ENCODE results near the gene MYOF.

MYOF gene

GRCh38 chr10:93482145-93482834 is at the start of gene MYOF:
Gene MYOF, minus strand, starts transcription at chr10:93482334. Its CDS starts 140 bp downstream, at chr10:93482194.
- Mint-ChIP-seq H3K4me3 (peak within 1 kb of the TSS; percentile 98), H3K27ac (peak within 1 kb of the TSS; percentile 98), H3K36me3 (ENCODE audit: low read depth) (no peaks in the 10 kb centered on the region)

GRCh38 chr10:93518531-93518930 is 36.4 kb upstream of the MYOF start:
- H3K4me3 Mint-ChIP-seq: no peak overlapping the region
- no peaks in the 10 kb centered on the region for H3K9me3 Mint-ChIP-seq
- H3K36me3 Mint-ChIP-seq (ENCODE audit: low read depth): peaks cover 64% of the 10 kb centered on the region
- no peak overlapping the region for H3K27ac Mint-ChIP-seq
- no peaks in the 10 kb centered on the region for H3K4me1 Mint-ChIP-seq (ENCODE audit: low read depth)
- no peaks in the 10 kb centered on the region for H3K27me3 Mint-ChIP-seq

More at GRCh38 chr10:93482145-93482834, at the start of gene MYOF:
- Mint-ChIP-seq H3K27me3 (peaks cover 26% of the 10 kb centered on the region), H3K4me1 (ENCODE audit: low read depth) (peaks cover 27% of the 10 kb centered on the region), H3K9me3 (no peaks in the 10 kb centered on the region)

- Mint-ChIP-seq H3K9me3 (no peaks in the 10 kb centered on the region), H3K36me3 (ENCODE audit: low read depth) (peaks cover 57% of the 10 kb centered on the region), H3K27ac (no peak overlapping the region), H3K4me1 (ENCODE audit: low read depth) (no peaks in the 10 kb centered on the region), H3K27me3 (no peaks in the 10 kb centered on the region), H3K4me3 (no peak overlapping the region)
These were observed 33.9 kb upstream of the MYOF start for GRCh38 chr10:93516006-93516380.

GRCh38 chr10:93515071-93516005 is 33.2 kb upstream of the MYOF start:
- no peaks in the 10 kb centered on the region for H3K9me3 Mint-ChIP-seq
- H3K4me1 Mint-ChIP-seq (ENCODE audit: low read depth): no peaks in the 10 kb centered on the region
- H3K36me3 Mint-ChIP-seq (ENCODE audit: low read depth): peaks cover 55% of the 10 kb centered on the region
- no peaks in the 10 kb centered on the region for H3K27me3 Mint-ChIP-seq
- H3K27ac Mint-ChIP-seq: peak overlapping the region; percentile 15
- H3K4me3 Mint-ChIP-seq: no peak overlapping the region

GRCh38 chr10:93514521-93514920 is 32.4 kb upstream of the MYOF start:
- H3K36me3 Mint-ChIP-seq (ENCODE audit: low read depth): peaks cover 53% of the 10 kb centered on the region
- no peaks in the 10 kb centered on the region for H3K9me3 Mint-ChIP-seq
- H3K27ac Mint-ChIP-seq: peak overlapping the region; percentile 75
- no peak overlapping the region for H3K4me3 Mint-ChIP-seq
- peaks cover 2% of the 10 kb centered on the region for H3K4me1 Mint-ChIP-seq (ENCODE audit: low read depth)
- no peaks in the 10 kb centered on the region for H3K27me3 Mint-ChIP-seq

- Mint-ChIP-seq H3K27ac (no peak overlapping the region), H3K4me3 (no peak overlapping the region), H3K4me1 (ENCODE audit: low read depth) (peaks cover 3% of the 10 kb centered on the region), H3K9me3 (no peaks in the 10 kb centered on the region), H3K36me3 (ENCODE audit: low read depth) (peaks cover 49% of the 10 kb centered on the region), H3K27me3 (no peaks in the 10 kb centered on the region)
These were observed 31.0 kb upstream of the MYOF start for GRCh38 chr10:93513091-93513490.

- peaks cover 3% of the 10 kb centered on the region for H3K4me1 Mint-ChIP-seq (ENCODE audit: low read depth)
- no peaks in the 10 kb centered on the region for H3K9me3 Mint-ChIP-seq
- peaks cover 52% of the 10 kb centered on the region for H3K36me3 Mint-ChIP-seq (ENCODE audit: low read depth)
- H3K4me3 Mint-ChIP-seq: no peak overlapping the region
- no peak overlapping the region for H3K27ac Mint-ChIP-seq
- no peaks in the 10 kb centered on the region for H3K27me3 Mint-ChIP-seq
These were observed 30.4 kb upstream of the MYOF start for GRCh38 chr10:93512565-93512964.

- Mint-ChIP-seq H3K27me3 (no peaks in the 10 kb centered on the region), H3K36me3 (ENCODE audit: low read depth) (peaks cover 49% of the 10 kb centered on the region), H3K4me3 (no peak overlapping the region), H3K9me3 (no peaks in the 10 kb centered on the region), H3K4me1 (ENCODE audit: low read depth) (peaks cover 6% of the 10 kb centered on the region), H3K27ac (no peak overlapping the region)
These were observed 27.7 kb upstream of the MYOF start for GRCh38 chr10:93509816-93510215.

- Mint-ChIP-seq H3K4me1 (ENCODE audit: low read depth) (peaks cover 9% of the 10 kb centered on the region), H3K27me3 (no peaks in the 10 kb centered on the region), H3K9me3 (no peaks in the 10 kb centered on the region), H3K4me3 (no peak overlapping the region), H3K36me3 (ENCODE audit: low read depth) (peaks cover 69% of the 10 kb centered on the region), H3K27ac (no peak overlapping the region)
These were observed 22.9 kb upstream of the MYOF start for GRCh38 chr10:93505075-93505474.

- Mint-ChIP-seq H3K36me3 (ENCODE audit: low read depth) (peaks cover 68% of the 10 kb centered on the region), H3K27ac (no peak overlapping the region), H3K4me3 (no peak overlapping the region), H3K9me3 (no peaks in the 10 kb centered on the region), H3K4me1 (ENCODE audit: low read depth) (peaks cover 18% of the 10 kb centered on the region), H3K27me3 (no peaks in the 10 kb centered on the region)
These were observed 20.9 kb upstream of the MYOF start for GRCh38 chr10:93503075-93503474.

GRCh38 chr10:93501650-93502049 is 19.5 kb upstream of the MYOF start:
- peaks cover 31% of the 10 kb centered on the region for H3K4me1 Mint-ChIP-seq (ENCODE audit: low read depth)
- H3K36me3 Mint-ChIP-seq (ENCODE audit: low read depth): peaks cover 60% of the 10 kb centered on the region
- H3K4me3 Mint-ChIP-seq: no peak overlapping the region
- no peaks in the 10 kb centered on the region for H3K9me3 Mint-ChIP-seq
- H3K27ac Mint-ChIP-seq: no peak overlapping the region
- no peaks in the 10 kb centered on the region for H3K27me3 Mint-ChIP-seq

GRCh38 chr10:93498166-93498565 is 16.0 kb upstream of the MYOF start:
- peaks cover 33% of the 10 kb centered on the region for H3K4me1 Mint-ChIP-seq (ENCODE audit: low read depth)
- H3K27me3 Mint-ChIP-seq: peaks cover 8% of the 10 kb centered on the region
- peaks cover 38% of the 10 kb centered on the region for H3K36me3 Mint-ChIP-seq (ENCODE audit: low read depth)
- peak overlapping the region; percentile 90 for H3K4me3 Mint-ChIP-seq
- H3K9me3 Mint-ChIP-seq: no peaks in the 10 kb centered on the region
- H3K27ac Mint-ChIP-seq: peak overlapping the region; percentile 33

- Mint-ChIP-seq H3K36me3 (ENCODE audit: low read depth) (peaks cover 25% of the 10 kb centered on the region), H3K27ac (peak within 1 kb of the TSS; percentile 86), H3K4me1 (ENCODE audit: low read depth) (peaks cover 30% of the 10 kb centered on the region), H3K4me3 (peak within 1 kb of the TSS; percentile 90), H3K27me3 (peaks cover 8% of the 10 kb centered on the region), H3K9me3 (no peaks in the 10 kb centered on the region)
These were observed 14.3 kb upstream of the MYOF start, which contains the start of gene CEP55 for GRCh38 chr10:93496322-93497041. Gene CEP55, plus strand, starts transcription at chr10:93496612. Its CDS starts 3,440 bp downstream, at chr10:93500052.

GRCh38 chr10:93495654-93496321 is 13.7 kb upstream of the MYOF start:
- peak overlapping the region; percentile 73 for H3K27ac Mint-ChIP-seq
- H3K4me3 Mint-ChIP-seq: peak overlapping the region; percentile 90
- no peaks in the 10 kb centered on the region for H3K9me3 Mint-ChIP-seq
- H3K36me3 Mint-ChIP-seq (ENCODE audit: low read depth): peaks cover 21% of the 10 kb centered on the region
- peaks cover 30% of the 10 kb centered on the region for H3K4me1 Mint-ChIP-seq (ENCODE audit: low read depth)
- H3K27me3 Mint-ChIP-seq: peaks cover 8% of the 10 kb centered on the region

All from stimulated activated naive CD8-positive, alpha-beta T cell treated with anti-CD3 and anti-CD28 coated beads, Interleukin-15, Interleukin-2, amounts not matched to agents 100 ng/mL and 50 ng/mL, for 24 hours (primary cell).